Hematopoietic multipotent progenitor cell treated with erythropoietin and hydrocortisone succinate and interleukin-3 and kit ligand, for 8 days (in vitro differentiated cells): ENCODE measurements around the gene SPIRE2.

ENCODE experiments used
- DNase-seq: peaks from one replicate; pipeline ENCODE4 v3.0.0-alpha.2; 2015

The SPIRE2 gene

DNA sequence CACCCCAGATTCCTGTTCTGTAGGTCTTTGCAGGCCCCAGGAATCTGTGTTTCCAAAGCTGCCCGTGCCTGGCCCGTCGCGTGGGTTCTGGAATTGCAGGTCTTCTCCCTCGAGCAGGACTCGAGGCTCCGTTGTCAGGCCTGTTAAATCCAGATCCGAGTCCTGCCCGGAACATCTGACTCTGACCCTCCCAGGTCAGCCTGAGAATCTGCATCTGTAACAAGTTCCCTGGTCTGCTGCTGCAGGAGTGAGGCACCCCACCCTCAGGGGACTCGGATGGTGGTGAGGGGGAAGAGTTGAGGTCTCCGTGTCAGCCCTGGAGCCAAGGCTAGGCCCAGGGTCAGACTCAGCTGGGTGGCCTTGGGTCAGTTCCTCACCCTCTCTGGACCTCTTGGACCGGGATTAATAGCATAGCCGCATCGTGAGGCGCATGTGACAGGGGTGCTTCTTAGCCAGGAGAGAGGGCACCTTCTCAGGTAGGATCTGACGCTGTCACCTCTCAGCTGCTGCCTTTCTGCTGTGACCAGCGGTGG, 8.8 kb downstream of the SPIRE2 start:
- no peak for DNase-seq

DNA sequence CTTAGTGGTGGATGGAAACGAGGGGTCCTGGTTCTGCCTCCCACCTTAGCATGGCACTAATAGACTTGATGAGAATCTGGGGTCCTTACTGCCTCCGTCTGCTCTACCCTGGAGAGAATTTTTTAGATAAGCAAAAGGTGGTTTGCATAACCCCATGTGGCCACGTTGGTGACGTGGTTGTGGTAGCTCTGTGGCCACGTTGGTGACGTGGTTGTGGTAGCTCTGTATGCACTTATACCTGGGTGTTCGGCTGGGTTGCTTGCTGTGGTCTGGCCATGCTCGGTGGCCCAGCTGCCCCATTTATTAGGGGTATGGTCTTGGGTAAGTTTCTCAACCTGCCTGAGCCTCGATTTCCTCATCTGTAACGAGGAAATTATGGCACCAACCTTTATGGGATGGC, 13.0 kb downstream of the SPIRE2 start:
- peak; percentile 9 for DNase-seq

DNA sequence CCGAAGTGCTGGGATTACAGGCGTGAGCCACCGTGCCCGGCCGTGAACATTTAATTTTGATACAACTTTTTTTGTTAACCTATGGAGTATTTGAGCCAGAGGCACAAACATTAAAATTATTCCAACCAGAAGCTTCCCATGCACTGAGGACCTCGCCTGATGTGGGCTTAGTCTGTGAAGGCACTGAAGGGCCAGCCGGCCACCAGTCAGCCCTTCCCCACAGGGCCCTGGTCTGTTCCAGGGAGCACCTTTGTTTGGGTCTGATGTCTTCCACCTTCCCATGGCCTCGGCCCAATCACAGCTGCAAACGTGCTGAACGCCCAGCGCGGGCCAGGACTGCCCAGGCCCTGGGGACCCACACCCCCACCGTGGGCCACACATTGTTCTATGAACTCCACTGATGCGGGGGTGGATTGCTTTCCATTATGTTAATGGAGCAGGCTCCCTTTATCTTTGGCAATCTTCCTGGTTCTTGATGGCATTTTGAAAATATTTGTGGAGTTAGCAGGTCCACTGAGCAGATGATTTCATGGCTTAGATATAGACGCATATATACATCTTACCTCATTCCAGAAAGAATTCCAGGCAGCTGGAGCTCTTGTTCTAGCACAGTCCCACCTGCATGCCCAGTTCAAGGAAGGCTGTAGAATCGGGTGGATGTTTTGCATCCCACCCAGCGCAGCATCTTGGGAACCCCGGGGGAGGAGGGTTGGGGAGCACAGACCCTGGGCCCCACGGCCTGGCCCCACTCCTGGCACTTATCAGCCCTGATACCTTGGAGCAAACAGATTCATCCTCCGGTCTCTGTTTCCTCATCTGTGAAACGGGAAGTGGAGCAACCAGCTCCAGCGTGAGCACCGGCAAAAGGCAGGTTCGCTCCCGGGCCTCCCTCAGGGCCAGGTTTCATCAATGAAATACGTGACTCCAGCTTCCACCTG, 14.5 kb downstream of the SPIRE2 start:
- no peak for DNase-seq

DNA sequence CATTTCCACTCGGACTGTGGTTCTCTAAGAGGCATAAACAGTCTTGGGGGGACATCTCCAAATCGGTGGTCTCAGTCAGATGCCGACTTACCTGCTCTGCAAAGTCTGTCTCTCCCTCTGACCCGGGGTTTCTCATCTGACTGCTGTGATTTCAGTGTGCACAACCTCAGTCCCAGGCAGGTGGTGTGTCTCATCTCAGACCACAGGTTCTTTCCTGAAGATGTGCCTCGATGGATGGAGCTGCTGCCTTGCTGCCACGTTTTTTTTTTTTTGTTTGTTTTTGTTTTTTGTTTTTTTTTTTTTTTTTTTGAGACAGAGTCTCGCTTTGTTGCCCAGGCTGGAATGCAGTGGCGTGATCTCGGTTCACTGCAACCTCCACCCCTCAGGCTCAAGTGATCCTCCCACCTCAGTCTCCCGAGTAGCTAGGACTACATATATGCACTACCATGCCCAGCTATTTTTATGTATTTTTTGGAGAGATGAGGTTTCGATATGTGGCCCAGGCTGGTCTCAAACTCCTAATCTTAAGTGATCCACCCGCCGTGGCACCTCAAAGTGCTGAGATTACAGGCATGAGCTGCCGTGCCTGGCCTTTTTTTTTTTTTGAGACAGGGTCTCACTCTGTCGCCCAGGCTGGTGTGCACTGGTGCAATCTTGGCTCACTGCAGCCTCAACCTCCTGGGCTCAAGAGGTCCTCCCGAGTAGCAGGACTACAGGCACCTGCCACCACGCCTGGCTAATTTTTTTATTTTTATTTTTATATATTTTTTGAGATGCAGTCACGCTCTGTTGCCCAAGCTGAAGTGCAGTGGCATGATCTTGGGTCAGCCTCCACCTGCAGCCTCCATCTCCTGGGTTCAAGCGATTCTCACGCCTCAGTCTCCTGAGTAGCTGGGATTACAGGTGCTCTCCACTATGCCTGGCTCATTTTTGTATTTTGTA, 15.4 kb downstream of the SPIRE2 start:
- no peak for DNase-seq

DNA sequence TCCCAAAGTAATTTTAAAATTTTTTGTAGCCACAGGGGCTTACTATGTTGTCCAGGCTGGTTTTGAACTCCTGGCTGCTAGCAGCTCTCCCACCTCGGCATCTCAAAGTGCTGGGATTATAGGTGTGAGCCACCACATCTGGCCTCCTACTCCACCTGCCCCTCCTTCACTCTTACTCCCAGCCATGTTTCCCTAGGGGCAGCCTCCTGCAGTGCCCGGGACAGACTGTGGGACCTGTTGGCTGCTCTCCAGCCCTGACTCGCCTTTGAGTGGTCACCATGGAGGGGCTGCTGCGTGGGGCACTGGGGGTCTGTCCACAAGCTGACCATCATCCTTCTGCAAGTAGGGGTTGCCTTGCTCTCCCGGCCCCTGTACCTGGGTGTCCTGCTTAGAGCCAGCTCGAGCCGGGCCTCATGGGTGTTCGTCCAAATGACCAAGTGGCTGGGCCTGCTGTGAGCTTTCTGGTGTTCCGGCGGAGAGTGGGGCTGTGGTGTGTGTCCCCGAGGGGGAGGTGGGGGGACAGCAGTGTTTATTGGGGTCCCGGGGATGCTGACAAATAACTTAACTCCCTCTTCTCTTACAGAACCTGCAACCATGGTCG, 16.6 kb downstream of the SPIRE2 start:
- DNase-seq, result no peak

DNA sequence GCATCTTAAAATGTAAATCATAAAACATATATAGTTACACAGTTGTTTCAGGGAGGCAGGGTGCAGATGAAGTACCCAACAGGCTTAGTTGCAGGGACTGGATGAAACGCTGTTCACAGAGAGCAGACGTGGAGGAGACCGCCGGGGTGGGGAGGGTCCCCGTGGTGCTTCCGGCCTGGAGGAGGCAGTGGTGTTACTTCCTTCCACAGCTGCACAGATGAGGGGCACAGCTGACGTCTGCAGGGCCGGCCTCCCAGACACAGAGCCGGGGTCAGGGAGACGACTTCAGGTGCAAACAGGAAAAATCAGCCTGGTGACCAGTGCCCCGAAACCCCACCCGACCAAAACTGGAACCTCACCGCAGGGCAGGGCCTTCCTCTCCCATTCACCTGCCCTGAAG, 17.1 kb downstream of the SPIRE2 start:
- DNase-seq, result no peak

DNA sequence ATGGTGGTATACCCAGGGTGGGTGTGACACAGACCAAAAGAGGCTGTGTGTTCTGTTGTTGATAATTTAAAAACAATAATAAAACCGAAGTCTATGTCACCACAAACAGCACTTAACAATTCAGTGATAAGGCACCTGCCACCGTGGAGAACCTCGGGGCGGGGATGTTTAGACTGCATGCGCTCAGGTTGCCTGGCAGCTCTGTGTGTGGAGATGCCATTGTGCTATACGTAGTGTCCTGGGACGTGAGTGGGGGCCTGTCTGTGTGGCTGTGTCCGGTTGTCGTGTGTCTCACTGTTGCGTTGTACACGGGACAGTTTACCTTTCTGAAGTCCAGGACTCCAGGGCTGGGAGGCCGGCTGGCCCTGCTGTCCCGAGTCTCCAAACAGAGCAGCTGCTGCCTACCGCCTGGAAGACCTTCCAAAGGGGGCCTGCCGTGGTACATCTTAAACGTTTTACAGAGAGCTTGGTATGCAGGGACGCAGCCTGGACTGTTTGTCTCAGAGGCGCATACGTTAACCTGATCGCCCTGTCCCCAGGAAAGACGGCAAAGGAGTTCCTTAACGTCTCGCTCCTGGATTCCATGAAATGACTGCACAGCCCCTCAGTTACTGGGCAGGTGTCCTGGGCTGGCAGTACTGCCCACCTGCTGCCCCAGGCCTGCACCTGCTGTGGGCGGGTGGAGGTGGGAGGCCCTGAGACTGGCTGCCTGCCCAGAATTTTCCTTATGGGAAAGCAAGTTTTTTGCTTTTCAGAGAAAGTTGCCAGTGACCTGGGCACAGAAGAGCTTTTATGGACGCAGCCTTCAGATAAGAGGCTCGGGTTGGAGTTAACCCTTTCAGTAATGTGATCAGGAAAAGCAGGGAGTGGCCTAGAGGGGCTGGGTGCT, 19.0 kb downstream of the SPIRE2 start:
- DNase-seq, result peak; percentile 32

DNA sequence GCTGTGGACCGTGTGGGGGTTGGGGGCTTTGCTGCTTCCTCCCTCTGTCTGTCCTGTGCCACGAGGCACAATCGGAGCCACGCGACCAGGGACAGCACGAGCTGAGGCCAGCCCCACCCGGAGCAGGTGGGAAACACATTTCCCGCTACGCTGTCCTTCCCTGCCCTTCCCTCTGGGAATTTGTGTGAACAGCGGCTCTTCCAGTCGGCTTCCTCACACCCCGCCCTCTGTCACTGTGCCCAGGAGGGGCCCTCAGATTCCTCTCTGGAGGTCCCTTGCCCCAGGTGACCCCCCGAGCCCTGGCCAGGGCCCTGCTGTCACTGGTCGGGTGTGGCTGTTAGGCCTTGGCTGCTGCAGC, 19.6 kb downstream of the SPIRE2 start:
- no peak for DNase-seq

DNA sequence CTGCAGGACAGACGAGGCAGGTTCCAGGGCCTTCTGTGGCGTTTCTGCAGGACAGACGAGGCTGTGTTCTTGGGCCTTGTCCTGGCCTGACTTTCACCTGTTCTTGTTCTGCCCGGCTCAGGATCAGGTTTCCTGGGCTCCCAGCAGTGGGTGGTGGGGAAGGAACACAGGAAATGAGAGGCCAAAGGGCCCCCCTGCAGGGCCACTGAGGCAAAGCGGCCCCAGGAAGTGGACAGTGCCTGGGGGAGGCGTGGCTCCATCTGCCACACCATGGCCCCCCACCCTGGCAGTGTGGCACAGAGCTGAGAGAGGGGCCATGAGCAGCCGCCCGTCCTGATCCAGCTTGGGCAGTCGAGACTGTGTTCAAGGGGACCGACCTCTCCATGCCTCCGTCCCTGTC, 20.7 kb downstream of the SPIRE2 start:
- no peak for DNase-seq

DNA sequence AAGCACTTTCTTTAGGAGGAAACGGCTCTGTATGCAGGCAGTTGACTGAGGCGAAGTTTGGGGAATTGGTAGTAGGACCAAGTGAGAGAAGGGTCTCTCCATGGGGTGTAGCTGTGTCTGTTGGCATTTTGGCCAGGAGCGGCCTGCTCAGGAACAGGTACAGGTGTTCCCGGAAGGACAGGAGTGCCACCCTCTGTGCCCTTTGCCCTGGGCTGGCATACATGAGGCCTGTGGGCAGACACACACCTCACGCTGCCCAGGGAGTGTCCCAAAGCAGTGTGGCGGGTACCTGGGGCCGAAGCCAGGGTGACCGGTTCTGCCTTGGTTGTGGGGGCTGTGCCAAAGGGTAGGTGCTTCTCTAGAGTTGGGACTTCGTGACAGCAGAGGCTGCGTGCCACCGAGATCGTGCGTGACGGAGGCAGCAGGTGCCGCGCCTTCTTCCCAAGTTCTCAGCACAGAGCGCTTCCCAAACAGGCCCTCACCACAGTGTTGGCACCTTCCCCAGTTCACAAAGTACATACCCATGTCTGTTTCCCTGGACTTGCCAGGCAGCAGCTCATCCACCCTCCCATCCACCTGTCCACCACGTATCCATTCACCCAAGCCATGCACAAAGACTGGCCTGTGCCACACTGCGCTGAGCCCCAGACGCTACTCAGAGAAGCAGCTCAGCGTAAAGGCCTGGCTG, 25.2 kb downstream of the SPIRE2 start:
- no peak for DNase-seq

DNA sequence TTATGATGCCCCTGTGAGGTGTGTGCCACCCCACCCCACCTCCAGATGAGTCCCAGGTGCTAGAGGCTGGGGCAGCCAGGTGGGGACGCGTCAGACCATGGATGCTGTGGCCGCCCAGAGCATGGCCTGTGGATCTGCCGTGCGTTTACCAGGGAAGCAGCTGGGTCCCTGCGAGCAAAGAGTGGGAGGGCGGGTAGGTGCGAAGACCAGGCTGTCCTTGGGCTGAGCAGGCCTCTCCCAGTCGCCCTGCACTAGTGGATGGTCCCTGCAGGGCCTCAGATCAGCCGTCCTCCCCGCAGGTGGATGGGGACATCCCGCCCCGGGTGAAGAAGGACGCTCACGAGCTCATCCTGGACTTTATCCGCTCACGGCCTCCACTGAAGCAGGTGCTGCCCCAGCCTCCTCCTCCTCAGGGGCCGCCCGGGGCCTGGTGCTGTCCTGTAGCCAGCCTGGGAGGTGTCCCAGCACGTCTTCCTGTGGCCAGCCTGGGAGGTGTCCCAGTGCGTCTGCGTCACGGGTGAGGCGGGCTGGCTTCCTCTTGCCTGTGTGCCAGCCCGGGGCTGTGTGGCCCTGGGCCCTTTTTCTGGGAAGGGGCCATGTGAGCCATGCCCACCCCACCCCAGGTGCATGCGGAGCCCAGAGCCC, 27.1 kb downstream of the SPIRE2 start:
- no peak for DNase-seq

DNA sequence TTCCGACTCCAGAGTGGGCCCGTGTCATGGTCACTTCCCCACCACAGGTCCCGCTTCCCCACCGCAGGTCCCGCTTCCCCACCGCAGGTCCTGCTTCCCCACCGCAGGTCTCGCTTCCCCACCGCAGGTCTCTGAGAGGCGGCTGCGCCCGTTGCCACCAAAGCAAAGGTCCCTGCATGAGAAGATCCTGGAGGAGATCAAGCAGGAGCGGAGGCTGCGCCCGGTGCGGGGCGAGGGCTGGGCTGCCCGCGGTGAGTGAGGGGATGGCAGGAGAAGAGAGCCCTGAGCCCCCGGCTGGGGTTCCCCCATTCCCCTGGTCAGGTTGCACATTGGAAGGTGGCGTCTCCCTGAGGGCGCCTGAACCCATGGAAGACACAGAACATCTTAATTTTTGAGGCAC, 27.7 kb downstream of the SPIRE2 start:
- no peak for DNase-seq

DNA sequence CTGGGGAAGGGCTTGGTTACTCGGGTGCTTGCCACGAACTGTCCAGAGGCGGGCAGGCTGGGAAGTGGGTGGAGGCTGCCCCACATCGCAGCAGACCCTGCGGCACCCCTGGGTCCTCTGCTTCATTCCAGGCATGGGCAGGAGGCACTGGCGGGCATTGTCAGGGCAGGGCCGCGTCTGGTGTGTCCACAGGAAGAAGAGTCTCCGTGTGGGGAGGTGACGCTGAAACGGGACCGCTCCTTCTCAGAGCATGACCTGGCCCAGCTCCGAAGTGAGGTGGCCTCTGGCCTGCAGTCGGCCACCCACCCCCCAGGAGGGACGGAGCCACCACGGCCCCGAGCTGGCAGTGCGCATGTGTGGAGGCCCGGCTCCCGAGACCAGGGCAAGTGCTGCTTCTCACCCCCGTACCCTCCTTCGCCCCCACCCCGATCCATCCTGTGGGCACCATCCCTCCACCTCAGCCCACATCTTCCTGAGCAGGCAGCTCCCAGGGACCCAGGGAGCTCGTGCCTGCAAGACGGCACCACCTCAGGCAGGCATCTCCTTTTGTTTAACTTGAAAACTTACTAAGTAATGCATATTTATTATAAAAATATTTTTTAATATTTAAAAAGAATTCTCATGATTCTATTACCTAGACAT, 30.8 kb downstream of the SPIRE2 start:
- no peak for DNase-seq

DNA sequence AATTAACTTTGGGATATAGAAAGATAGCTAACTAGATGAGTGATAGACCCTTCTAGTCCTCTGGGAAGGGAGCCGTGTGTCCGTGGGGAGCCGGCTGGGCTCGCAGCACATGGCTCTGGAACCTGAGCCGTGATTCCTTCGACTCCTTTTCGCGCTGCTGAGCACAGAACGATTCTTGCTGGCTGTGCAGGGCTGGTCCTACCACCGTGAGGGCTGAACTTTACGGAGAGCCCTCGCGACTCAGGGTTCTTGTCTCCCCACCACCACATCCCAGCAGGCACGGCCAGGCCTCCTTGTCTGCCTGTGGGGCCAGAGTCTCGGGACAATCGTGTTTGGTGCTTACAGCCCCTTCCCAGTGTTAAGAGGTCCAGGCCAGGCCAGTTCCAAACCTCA, 31.3 kb downstream of the SPIRE2 start:
- no peak for DNase-seq

DNA sequence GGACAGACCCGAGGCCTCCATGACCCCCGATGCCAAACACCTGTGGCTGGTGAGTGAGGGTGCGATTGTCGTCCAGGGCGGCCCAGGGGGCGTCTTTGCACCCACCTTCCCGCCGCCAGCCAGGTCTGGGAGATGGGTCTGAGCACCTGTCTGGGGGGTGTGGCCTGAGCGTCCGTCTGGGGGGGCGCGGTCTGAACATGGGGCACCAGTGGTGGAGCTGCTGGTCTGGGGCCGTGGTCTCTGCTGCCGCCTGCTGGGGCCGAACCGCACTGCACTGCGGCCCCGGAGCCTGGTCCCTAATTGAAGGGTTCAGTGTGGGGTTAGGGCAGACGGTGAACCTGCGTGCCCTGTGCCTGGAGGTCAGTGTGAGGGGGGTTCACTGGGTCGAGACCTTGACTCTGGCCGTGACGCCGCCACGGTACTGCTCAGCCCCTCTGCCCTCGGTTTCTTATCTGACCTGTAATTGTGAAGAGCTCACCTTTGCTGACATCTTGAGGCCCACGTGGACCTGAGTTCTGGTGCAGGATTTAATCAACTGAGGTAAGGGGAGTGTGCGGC, 32.6 kb downstream of the SPIRE2 start:
- DNase-seq, result peak; percentile 55

DNA sequence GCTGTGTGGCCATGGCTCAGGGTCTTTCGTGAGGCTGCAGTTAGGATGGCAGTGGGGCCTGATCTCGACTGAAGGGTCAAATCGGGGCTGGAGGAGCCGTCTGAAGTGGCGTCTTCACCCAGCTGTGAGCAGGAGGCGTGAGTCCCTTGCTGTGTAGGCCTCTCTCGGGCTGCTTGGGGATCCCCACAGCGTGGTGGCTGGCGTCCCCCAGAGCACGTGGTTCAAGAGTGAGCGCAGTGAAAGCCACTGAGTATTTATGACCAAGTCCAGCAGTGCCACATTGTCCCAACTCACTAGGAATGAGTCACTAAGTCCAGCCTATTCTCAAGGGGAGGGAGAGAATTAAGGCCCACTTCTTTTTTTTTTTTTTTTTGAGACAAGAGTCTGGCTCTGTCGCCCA, 33.4 kb downstream of the SPIRE2 start:
- DNase-seq, result no peak

DNA sequence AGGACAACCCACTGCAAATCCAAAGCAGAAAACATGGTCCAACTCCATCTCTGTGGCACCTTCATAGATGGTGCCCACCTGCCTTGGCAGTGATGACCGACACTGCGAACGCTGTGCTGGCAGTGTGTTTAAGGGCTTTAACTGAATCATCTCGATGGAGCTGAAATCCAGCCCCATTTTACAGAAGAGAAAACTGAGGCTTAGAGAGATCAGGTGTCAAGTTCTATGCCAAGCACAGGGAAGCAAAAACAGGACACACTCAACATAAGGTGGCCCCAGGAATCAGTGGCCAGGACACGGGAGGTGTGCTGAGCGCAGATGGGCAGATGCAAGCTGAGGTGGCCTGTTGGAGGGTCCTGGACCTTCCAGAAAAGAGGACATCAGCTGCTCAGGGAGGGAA, 34.5 kb downstream of the SPIRE2 start:
- DNase-seq, result no peak

DNA sequence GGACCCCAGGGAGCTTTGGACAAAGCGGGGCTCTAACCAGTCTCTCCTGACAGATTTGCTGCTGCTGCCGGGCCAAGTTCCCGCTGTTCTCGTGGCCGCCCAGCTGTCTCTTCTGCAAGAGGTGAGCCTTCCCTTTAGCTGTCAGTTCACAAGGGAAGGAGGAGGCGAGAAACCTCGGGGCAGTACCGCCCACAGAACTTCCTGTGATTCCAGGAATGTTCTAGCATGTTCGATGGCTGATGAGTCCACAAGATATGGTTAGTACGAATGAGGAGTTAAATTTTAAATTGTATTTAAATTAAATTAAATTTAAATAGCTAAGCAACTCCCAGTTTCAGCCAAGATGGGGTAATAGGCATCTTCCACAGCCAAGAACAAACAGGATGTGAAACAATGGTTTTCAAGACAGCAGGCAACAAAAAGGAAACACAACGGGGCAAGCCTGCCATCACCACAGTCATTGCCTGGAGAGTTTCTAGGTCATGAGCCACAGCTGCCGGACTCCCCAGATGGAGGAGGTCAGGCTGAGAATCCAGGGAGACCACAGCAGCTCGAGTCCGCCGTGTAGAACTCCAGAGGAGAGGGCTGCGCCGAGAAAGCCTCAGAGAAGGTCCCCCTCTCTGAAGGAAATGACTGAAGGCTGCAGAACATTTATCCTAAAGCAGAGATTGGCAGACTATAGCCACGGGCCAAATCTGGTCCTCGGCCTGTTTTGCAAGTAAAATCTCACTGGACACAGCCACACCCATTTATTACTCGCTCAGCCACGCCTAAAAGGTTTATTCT, 35.7 kb downstream of the SPIRE2 start:
- no peak for DNase-seq

DNA sequence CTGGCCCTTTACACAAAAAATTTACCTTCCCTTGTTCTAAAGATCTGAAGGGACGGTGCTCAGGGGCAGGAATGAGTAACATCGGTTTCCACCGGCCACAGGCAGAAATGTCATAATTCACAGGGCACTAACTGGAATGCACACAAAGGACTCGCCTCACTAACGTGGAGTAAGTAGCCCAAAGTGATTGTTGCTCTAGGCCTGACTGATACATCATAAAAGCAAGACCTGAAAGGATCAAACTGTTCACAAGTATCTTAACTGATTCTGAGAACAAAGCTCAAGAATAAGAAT, 36.2 kb downstream of the SPIRE2 start:
- no peak for DNase-seq

DNA sequence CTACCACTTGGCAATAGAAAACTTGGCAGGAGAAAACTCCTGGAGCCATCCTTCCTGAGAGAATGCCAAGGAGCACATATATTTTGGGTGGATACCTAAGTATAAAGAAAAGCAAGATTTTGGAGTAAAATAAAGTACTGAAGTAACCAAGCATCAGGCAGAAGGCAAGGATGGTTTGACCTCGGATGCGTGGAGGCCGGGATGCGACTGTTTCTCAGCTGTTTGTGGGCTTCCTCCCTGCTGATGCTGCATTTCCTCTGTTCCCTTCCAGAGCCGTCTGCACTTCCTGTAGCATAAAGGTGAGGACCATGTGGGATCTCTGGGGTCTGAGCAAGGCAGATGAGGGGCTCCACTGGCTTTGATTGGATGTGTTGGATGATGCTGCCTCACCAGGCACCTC, 39.6 kb downstream of the SPIRE2 start:
- no peak for DNase-seq
